GM12864 (cell line): ENCODE data around the gene WFS1.

Source experiments
- DNase-seq: peaks from one replicate; pipeline ENCODE4 v3.0.0-alpha.2; 2011; ENCODE audit warnings: low read depth
- H3K4me3 ChIP-seq: 2 replicates; pipeline ENCODE4 v1.5.1; 2011; ENCODE audit warnings: mild to moderate bottlenecking, low read depth, low read length, control low read depth
- CTCF ChIP-seq: IDR thresholded peaks from 2 replicates; pipeline ENCODE4 v1.5.1; 2011; ENCODE audit warnings: low read depth, mild to moderate bottlenecking, moderate library complexity, low read length, control low read depth, inconsistent platforms; ENCODE audit errors: missing control alignments

WFS1 gene

DNA sequence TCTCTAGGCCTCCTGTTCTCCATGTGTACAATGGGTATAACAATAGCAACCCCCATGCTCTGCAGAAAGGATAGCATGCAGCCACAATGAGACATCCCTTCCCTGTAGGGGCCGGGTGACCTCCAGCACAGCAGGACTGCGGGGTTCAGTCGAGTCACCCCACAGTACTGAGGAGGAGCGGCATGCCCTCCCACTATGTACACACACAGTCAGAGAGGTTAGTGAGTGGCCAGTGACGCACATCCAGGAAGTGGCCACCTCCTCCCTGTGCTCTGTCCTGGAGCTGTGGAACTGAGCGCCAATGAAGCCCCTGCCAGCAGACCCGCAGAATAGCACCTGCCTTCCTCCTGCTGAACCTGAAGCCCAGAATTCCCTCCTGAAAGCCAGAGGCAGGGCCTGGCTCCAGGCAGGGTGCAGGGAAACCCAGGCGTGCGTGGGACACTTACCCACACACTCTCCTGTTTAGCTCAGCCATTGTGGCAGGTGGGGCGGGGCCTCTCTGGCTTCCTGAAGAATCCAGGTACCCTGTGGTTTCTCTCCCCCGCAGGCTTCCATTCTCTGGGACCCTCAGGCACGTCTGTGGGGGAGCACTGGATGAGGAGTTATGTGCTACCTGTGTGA is 50.0 kb downstream of the WFS1 start:
- H3K4me3 ChIP-seq, result no peak overlapping the region
- TF ChIP-seq CTCF, result no peak
- DNase-seq, result no peak

- TF ChIP-seq CTCF, result no peak
- H3K4me3 ChIP-seq, result no peak overlapping the region
- DNase-seq, result no peak
Observed at GRCh38 chr4:6320663-6321062, 51.0 kb downstream of the WFS1 start.

- no peak for DNase-seq
- TF ChIP-seq CTCF, result no peak
- H3K4me3 ChIP-seq, result no peak overlapping the region
Observed at GRCh38 chr4:6321361-6321760, 51.7 kb downstream of the WFS1 start.

GRCh38 chr4:6322067-6322760 is 52.6 kb downstream of the WFS1 start:
- no peak overlapping the region for H3K4me3 ChIP-seq
- no peak for TF ChIP-seq CTCF
- DNase-seq, result no peak

GRCh38 chr4:6322761-6323566 is 53.3 kb downstream of the WFS1 start:
- H3K4me3 ChIP-seq, result no peak overlapping the region
- TF ChIP-seq CTCF, result no peak
- DNase-seq, result no peak

DNA sequence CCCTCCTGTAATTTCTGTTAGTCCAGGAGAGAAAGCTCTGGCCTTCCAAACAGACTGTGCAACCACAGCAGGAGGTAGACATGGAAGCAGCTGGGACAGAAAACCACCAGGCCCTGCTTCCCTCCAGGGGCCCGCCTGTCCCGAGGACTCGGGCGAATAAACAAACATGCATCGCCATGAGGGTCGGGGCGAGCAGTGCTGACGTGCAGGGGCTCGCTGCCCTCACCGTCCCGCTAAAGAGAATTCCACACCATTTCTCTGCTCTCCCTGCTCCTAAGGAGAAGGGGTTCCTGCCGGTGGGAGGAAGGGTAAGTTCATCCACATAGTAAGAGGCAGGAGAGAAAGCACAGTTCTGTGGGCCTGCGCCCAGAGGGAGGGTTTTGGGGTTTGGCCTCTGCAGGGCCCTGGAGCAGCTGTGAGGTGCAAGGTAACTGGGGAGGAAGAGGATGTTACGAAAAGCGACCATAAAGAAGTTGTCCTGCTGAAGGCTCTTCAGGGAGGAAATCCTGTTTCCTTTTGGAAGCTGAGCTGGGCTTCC is 54.9 kb downstream of the WFS1 start:
- no peak for DNase-seq
- TF ChIP-seq CTCF, result no peak

More for the DNA sequence above, 54.9 kb downstream of the WFS1 start:
- no peak overlapping the region for H3K4me3 ChIP-seq
